HepG2 (cell line): ENCODE data around the gene PVRIG. TPM values are rescaled to one million over a fixed set of nuclear protein-coding genes. Genes with fewer than 3 reads are reported as not detected.
"Not testable (repeated sequence)": the region's sequence is repeated elsewhere in the genome, so short reads cannot be mapped to it uniquely, and the experiment has no call there.

Experiments used
- EP300 ChIP-seq, 3 experiments: sonication (generic) in 1 of 3; formaldehyde crosslinking in 1 of 3; IDR thresholded peaks; 2 replicates each; pipeline versions ENCODE4 v1.5.1 to v1.6.1; 2011 to 2020; ENCODE audit warnings: low read depth in 2 of 3, low read length in 2 of 3, borderline replicate concordance in 1 of 3, improper control_type of control experiment in 1 of 3, mild to moderate bottlenecking in 1 of 3, missing genetic modification reagents in 1 of 3, moderate library complexity in 1 of 3
- HDAC1 ChIP-seq: sonication (generic); formaldehyde crosslinking; IDR thresholded peaks from 2 replicates; pipeline ENCODE4 v1.5.1; 2020; ENCODE audit warnings: mild to moderate bottlenecking, missing genetic modification reagents
- HIVEP1 ChIP-seq: sonication (generic); formaldehyde crosslinking; IDR thresholded peaks from 2 replicates; pipeline ENCODE4 v1.4.0; 2020; ENCODE audit warnings: mild to moderate bottlenecking, missing genetic modification reagents
- JUND ChIP-seq: sonication (generic); formaldehyde crosslinking; IDR thresholded peaks from 2 replicates; pipeline ENCODE4 v1.8.0; 2022; ENCODE audit warnings: mild to moderate bottlenecking, missing genetic modification reagents
- RARA ChIP-seq: IDR thresholded peaks from 2 replicates; pipeline ENCODE4 v1.6.1; 2016; ENCODE audit warnings: missing genetic modification reagents, missing compliant biosample characterization
- SAP130 ChIP-seq: IDR thresholded peaks from 2 replicates; pipeline ENCODE4 v1.6.1; 2016; ENCODE audit warnings: low read depth
- SPEN ChIP-seq: sonication (generic); formaldehyde crosslinking; IDR thresholded peaks from 2 replicates; pipeline ENCODE4 v1.5.1; 2020; ENCODE audit warnings: low read depth, mild to moderate bottlenecking, missing genetic modification reagents
- ZBED4 ChIP-seq: sonication (generic); formaldehyde crosslinking; IDR thresholded peaks from 2 replicates; pipeline ENCODE4 v1.4.0; 2020; ENCODE audit warnings: missing genetic modification reagents, borderline replicate concordance
- ZFX ChIP-seq: sonication (generic); formaldehyde crosslinking; IDR thresholded peaks from 2 replicates; pipeline ENCODE4 v1.4.0; 2020; ENCODE audit warnings: mild to moderate bottlenecking, low read depth, missing genetic modification reagents, moderate library complexity
- ZNF121 ChIP-seq: sonication (generic); formaldehyde crosslinking; IDR thresholded peaks from 2 replicates; pipeline ENCODE4 v1.5.0; 2020; ENCODE audit warnings: mild to moderate bottlenecking, missing genetic modification reagents
- ZNF275 ChIP-seq: sonication (generic); formaldehyde crosslinking; IDR thresholded peaks from 2 replicates; pipeline ENCODE4 v1.8.0; 2022; ENCODE audit warnings: missing genetic modification reagents, mild to moderate bottlenecking, inconsistent platforms, borderline replicate concordance
- ZNF331 ChIP-seq: sonication (generic); formaldehyde crosslinking; IDR thresholded peaks from 2 replicates; pipeline ENCODE4 v1.4.0; 2020; ENCODE audit warnings: missing genetic modification reagents
- ZSCAN21 ChIP-seq: sonication (generic); formaldehyde crosslinking; IDR thresholded peaks from 2 replicates; pipeline ENCODE4 v1.8.0; 2022; ENCODE audit warnings: mild to moderate bottlenecking, missing genetic modification reagents, moderate library complexity, borderline replicate concordance
- polyA plus RNA-seq, 8 experiments: library from polyadenylated mRNA; depleted of rRNA in 3 of 8; stranded (reverse) in 7 of 8; unstranded in 1 of 8; fragments of >200 nt; fragmentation: Illumina TruSeq in 4 of 8; extraction: Trizol in 4 of 8; gene quantifications; 2 replicates each; pipeline versions ENCODE4 v1.2.1 to v1.2.3, GENCODE V29; 2011 to 2016; ENCODE audit warnings: low read depth in 4 of 8, missing spikeins in 1 of 8, mixed read lengths in 1 of 8; ENCODE audit not compliant: insufficient read depth in 1 of 8
- total RNA-seq, 5 experiments: library from RNA; depleted of rRNA; stranded (reverse); fragments of >200 nt; fragmentation: Illumina TruSeq; extraction: Trizol; gene quantifications; 2 replicates each; pipeline ENCODE4 v1.2.3, GENCODE V29; 2016; ENCODE audit warnings: low read depth in 1 of 5
- TF ChIP-seq, protein P1 (sequence below), 2 experiments: sonication (generic) in 1 of 2; formaldehyde crosslinking in 1 of 2; IDR thresholded peaks; 2 replicates each; pipeline versions ENCODE4 v1.4.0 to v1.6.1; 2018 to 2020; ENCODE audit warnings: missing genetic modification reagents in 2 of 2, borderline replicate concordance in 1 of 2, low read depth in 1 of 2, mild to moderate bottlenecking in 1 of 2, missing biosample characterization in 1 of 2
- TF ChIP-seq, protein P2 (sequence below): sonication (generic); formaldehyde crosslinking; IDR thresholded peaks from 2 replicates; pipeline ENCODE4 v1.4.0; 2020; ENCODE audit warnings: mild to moderate bottlenecking, missing genetic modification reagents
- TF ChIP-seq, protein P3 (sequence below): sonication (generic); formaldehyde crosslinking; IDR thresholded peaks from 2 replicates; pipeline ENCODE4 v1.4.0; 2020; ENCODE audit warnings: missing genetic modification reagents

The PVRIG gene
- total and polyA plus RNA-seq, 2 of the 13 experiments (the other 11 are each of a cell fraction or from before 2014, with no cell fraction given): not detected

DNA sequence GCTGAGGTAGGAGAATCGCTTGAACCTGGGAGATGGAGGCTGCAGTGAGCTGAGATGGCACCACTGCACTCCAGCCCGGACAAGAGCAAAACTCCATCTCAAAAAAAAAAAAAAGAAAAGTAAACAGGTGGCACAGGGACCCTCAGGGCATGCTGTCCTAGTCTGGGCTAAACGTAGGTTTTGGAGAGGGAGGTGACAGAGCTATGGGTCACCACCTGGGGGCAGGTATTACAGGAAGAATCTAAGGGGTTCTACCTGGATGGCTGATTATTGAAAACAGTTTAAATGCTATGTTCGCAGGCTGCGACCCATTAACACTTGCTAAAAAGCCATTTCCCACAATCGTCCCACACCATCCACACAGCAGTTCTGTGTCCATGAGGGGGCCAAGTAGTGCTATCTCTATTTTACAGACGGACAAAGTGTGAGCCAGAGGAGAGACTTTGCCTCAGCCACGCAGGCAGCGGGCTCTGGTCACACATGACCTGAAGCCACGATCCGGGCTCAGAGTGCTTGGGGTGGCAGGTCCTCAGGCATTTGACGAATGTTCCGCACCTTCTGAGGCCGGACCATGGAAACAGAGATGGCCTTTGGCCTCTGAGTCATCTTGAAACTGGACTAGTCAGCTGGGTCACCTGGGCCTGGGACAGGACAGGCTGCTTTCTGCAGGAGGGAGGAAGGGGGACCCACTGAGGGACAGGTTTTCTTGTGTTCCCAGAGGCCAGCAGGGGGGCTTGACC lies 49.7 kb downstream of the PVRIG start (continued):
- TF ChIP-seq, protein P1, sequence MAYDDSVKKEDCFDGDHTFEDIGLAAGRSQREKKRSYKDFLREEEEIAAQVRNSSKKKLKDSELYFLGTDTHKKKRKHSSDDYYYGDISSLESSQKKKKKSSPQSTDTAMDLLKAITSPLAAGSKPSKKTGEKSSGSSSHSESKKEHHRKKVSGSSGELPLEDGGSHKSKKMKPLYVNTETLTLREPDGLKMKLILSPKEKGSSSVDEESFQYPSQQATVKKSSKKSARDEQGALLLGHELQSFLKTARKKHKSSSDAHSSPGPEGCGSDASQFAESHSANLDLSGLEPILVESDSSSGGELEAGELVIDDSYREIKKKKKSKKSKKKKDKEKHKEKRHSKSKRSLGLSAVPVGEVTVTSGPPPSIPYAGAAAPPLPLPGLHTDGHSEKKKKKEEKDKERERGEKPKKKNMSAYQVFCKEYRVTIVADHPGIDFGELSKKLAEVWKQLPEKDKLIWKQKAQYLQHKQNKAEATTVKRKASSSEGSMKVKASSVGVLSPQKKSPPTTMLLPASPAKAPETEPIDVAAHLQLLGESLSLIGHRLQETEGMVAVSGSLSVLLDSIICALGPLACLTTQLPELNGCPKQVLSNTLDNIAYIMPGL (CRISPR knock-in tag; IDR thresholded peaks at IDR 0.05; ENCODE audit: borderline replicate concordance in 1 of 2, low read depth in 1 of 2): 0 out of 4 replicates have a peak, but pooled peaks of 1 of the 2 experiments have one; percentile 13
- TF ChIP-seq, protein P2, sequence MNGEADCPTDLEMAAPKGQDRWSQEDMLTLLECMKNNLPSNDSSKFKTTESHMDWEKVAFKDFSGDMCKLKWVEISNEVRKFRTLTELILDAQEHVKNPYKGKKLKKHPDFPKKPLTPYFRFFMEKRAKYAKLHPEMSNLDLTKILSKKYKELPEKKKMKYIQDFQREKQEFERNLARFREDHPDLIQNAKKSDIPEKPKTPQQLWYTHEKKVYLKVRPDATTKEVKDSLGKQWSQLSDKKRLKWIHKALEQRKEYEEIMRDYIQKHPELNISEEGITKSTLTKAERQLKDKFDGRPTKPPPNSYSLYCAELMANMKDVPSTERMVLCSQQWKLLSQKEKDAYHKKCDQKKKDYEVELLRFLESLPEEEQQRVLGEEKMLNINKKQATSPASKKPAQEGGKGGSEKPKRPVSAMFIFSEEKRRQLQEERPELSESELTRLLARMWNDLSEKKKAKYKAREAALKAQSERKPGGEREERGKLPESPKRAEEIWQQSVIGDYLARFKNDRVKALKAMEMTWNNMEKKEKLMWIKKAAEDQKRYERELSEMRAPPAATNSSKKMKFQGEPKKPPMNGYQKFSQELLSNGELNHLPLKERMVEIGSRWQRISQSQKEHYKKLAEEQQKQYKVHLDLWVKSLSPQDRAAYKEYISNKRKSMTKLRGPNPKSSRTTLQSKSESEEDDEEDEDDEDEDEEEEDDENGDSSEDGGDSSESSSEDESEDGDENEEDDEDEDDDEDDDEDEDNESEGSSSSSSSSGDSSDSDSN: peak; percentile 2; the same call in 1 of the 2 replicates
- TF ChIP-seq RARA: peak; percentile 60; the same call in 1 of the 2 replicates
- not testable (repeated sequence) for TF ChIP-seq EP300 (IDR thresholded peaks at IDR 0.05; ENCODE audit: low read depth in 2 of 2, low read length in 2 of 2)
- 0 out of 2 replicates have a peak, but pooled peaks have one; percentile 18 for TF ChIP-seq EP300 (CRISPR knock-in tag; IDR thresholded peaks at IDR 0.05; ENCODE audit: borderline replicate concordance)
- peak; percentile 23; the same call in 1 of the 2 replicates for TF ChIP-seq ZNF331 (CRISPR knock-in tag)
- peak; percentile 83 for TF ChIP-seq ZNF121
- 0 out of 2 replicates have a peak, but pooled peaks have one; percentile 18 for TF ChIP-seq ZNF275
- peak; percentile 40; the same call in 1 of the 2 replicates for TF ChIP-seq ZBED4 (CRISPR knock-in tag)
- TF ChIP-seq SAP130 (CRISPR knock-in tag): peak; percentile 71
- TF ChIP-seq SPEN: 0 out of 2 replicates have a peak, but pooled peaks have one; percentile 29
- peak; percentile 47; the same call in 1 of the 2 replicates for TF ChIP-seq HIVEP1 (CRISPR knock-in tag)
- TF ChIP-seq JUND: peak; percentile 84
- TF ChIP-seq, protein P3, sequence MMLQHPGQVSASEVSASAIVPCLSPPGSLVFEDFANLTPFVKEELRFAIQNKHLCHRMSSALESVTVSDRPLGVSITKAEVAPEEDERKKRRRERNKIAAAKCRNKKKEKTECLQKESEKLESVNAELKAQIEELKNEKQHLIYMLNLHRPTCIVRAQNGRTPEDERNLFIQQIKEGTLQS (CRISPR knock-in tag): peak; percentile 89
- TF ChIP-seq ZFX: 0 out of 2 replicates have a peak, but pooled peaks have one; percentile 6
- 0 out of 2 replicates have a peak, but pooled peaks have one; percentile 22 for TF ChIP-seq ZSCAN21
- peak; percentile 44 for TF ChIP-seq HDAC1 (CRISPR knock-in tag)
